H7 (cell line): Measurements from ENCODE around the gene AK8. TPM values are rescaled to one million over a fixed set of nuclear protein-coding genes. Genes with fewer than 3 reads are reported as not detected.

Experiments used
- DNase-seq: peaks from one replicate; pipeline ENCODE4 v3.0.0; 2012
- H3K27me3 ChIP-seq: 2 replicates; pipeline ENCODE4 v1.6.0; 2011; ENCODE audit warnings: mild to moderate bottlenecking, low read length; ENCODE audit not compliant: control insufficient read depth, insufficient read depth
- H3K36me3 ChIP-seq: replicated peaks from 2 replicates; pipeline ENCODE4 v1.5.1; 2011; ENCODE audit warnings: low read length; ENCODE audit not compliant: control insufficient read depth, insufficient read depth
- H3K4me3 ChIP-seq: 2 replicates; pipeline ENCODE4 v1.5.1; 2011; ENCODE audit warnings: low read depth, mild to moderate bottlenecking, control low read depth, low read length, moderate library complexity; ENCODE audit not compliant: insufficient read depth
- total RNA-seq: library from RNA; depleted of rRNA; stranded (reverse); fragments of >200 nt; shearing (Covaris generic); gene quantifications from 2 replicates; pipeline ENCODE4 v1.2.3, GENCODE V29; 2014

Gene AK8
- total RNA-seq, 1 experiment from 2014 or later = 0.24 TPM

DNA sequence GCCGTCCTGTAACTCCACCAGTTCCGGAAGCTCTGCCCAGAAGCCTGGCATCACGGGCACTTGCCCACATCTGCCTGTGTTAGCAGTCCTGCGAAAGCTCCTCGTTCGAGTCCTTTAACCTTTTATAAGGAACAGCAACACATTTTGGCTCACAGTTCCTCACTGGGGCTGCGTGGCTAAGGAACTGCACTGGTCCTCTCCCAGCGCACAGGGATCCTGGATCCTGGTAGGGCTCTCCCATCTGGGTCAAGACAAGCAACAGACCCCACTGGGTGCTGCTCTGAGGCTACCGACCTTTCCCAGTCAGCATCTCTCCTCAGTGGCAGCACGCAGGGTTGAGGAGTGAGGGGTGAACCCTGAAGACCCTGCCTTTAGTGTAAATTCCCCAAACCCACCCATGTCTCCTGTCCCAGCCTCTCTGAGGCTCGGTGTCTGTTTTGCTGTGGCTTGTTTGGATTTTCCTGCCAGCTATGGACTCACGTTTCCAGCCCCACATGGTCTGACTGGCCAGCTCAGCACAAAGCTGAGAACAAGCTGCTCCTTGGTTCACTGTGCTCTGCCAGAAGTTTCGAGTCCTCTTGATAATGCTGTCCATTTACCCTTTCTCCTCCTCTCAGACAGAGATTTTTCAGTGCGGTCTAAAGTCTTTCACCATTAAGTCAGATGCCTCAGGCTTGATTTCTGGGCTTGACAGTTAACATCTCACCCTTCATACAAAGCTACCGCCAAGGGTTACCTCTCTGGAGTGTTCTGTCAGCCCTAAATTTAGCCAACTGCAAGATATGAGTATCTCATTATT lies 80.0 kb downstream of the AK8 start:
- Histone ChIP-seq H3K36me3 (no peaks in the 10 kb centered on the region), H3K4me3 (no peak overlapping the region), H3K27me3 (peaks cover 24% of the 10 kb centered on the region)
- DNase-seq = no peak

DNA sequence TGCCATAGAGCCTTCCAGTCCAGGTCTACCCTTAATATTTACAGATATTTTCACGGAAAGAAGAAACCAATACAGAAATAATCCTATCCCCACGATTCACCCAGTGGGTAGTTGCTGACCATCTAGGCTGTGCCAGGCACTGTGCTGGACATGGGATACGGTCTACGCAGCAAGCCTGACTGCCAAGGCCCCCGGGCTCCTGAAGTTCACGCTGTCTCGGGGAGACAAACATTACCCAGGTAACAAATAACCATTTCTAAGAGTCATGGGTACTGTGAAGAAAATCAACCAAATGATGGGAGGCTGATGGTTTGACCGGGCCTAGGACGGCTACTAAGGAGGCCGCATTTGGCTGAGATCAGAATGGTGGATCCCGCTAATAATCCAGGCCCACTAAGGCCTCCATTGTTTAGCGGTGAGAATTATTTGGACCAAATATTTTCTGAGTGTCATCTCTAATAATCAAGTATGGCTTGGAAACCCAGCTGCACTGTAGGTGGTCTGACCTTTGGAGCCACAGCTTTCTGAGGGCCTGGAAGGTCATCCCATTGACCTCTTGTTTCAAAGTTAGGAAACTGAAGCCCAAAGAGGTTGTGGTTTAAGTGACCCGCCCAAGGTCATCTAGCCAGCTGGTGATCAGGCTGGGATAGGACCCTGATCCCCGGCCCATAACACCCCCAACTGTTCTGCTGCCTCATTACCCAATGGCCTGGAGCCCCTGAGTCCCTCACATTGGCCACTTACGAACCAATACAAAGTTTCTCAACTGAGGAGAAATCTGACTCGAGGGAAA lies 82.4 kb downstream of the AK8 start:
- H3K27me3 ChIP-seq = peaks cover 29% of the 10 kb centered on the region
- no peak overlapping the region for H3K4me3 ChIP-seq
- H3K36me3 ChIP-seq = no peaks in the 10 kb centered on the region
- DNase-seq = no peak

- H3K36me3 ChIP-seq = no peaks in the 10 kb centered on the region
- peaks cover 29% of the 10 kb centered on the region for H3K27me3 ChIP-seq
- H3K4me3 ChIP-seq = no peak overlapping the region
- no peak for DNase-seq
These were observed 83.2 kb downstream of the AK8 start for GRCh38 chr9:132794730-132795380.

DNA sequence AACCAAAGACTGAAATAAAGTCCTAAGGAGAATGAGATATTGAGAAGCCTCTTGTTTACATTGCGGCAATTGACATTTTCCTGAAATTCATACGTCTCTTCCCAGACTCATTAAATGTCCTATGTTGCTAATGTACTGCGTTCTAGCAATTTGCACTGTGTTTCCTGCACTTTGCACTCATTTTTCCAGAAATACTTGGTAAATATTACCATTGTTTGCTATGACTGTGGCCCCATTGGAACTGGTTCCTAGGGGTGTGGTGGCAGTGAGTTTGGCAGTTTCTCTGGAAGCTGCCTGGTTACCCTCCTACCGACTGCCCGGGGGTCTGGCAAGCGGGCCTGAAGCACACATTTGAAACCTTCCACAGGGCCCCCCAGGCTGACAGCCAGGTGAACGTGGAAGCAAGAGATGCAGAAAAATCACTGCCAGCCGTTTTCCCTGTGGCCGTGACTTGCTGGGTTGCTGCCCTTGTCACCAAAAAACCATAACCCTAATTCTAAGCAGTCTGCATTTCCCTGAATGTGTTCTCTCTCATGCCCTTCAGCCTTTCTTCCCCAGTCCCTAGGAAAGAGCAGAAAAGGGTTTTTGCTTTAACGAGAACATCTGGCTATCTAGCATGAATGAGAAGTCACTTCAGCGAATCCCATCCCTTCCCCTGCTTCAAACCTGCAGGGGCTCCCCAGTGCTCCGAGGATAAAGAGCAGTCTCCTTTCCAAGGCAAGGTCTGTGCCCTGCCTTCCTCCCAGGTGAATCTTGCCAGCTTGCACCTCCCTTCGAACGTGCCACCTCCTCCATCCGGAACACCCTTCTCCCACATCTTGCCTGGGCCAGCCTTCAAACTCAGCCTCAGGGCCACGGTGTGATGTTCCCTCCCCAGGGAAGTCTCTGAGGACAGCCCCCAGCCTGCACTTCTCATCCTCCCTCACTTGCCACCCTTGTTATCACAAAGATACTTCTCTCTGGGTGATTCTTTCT lies 84.2 kb downstream of the AK8 start:
- no peak for DNase-seq
- Histone ChIP-seq H3K4me3 (no peak overlapping the region), H3K27me3 (peaks cover 27% of the 10 kb centered on the region), H3K36me3 (no peaks in the 10 kb centered on the region)

- no peak for DNase-seq
These were observed 85.5 kb downstream of the AK8 start for GRCh38 chr9:132792547-132792946.

DNA sequence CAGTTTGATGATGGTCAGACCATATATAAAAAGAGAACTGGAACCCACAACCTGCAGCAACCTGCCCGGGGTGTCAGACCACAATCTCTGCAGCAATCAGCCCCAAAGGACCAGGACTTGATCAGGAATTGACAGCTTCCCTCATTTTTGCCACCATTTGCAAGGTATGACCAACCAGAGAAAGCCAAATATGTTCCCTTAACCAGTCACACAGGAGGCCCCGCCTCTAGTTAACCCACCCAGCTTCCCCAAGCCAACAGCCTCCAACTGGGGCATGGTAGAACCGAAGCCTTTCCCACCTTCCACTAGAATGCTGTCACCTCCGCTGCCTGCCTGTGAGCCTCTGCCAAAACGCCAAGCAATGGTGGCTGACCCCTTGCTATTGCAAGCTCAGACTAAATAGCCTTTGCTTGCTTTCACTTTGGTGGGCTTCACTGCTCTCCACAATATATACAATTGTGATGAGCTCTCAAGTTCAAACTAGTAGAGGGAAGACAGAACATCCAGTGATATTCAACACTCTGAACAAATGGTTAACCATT lies 86.3 kb downstream of the AK8 start:
- no peaks in the 10 kb centered on the region for H3K36me3 ChIP-seq
- peaks cover 18% of the 10 kb centered on the region for H3K27me3 ChIP-seq
- no peak overlapping the region for H3K4me3 ChIP-seq
- DNase-seq = no peak

More at GRCh38 chr9:132792547-132792946, 85.5 kb downstream of the AK8 start:
- no peak overlapping the region for H3K4me3 ChIP-seq
- H3K36me3 ChIP-seq = no peaks in the 10 kb centered on the region
- peaks cover 21% of the 10 kb centered on the region for H3K27me3 ChIP-seq

DNA sequence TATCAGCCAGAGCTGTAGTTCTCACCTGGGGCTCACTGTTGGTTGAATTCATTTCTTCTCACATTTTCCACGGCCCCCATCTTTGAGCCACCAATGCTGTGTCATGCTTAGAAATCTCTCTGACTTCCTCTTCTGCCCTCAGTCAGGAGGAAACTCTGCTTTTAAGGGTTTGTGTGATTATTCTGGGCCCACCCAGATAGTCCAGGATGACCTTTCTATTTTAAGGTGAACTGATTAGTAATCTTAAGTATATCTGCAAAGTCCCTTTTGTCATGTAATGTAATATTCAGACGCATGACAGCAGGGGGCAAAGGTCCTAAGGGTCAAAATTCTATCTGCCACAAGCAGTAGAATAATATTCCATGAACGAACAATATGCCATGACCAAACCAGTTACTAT lies 88.4 kb downstream of the AK8 start:
- H3K36me3 ChIP-seq = no peaks in the 10 kb centered on the region
- no peak for DNase-seq
- peaks cover 16% of the 10 kb centered on the region for H3K27me3 ChIP-seq
- no peak overlapping the region for H3K4me3 ChIP-seq

- Histone ChIP-seq H3K27me3 (peaks cover 5% of the 10 kb centered on the region), H3K36me3 (no peaks in the 10 kb centered on the region), H3K4me3 (no peak overlapping the region)
- no peak for DNase-seq
These were observed 89.7 kb downstream of the AK8 start for GRCh38 chr9:132788378-132788777.

DNA sequence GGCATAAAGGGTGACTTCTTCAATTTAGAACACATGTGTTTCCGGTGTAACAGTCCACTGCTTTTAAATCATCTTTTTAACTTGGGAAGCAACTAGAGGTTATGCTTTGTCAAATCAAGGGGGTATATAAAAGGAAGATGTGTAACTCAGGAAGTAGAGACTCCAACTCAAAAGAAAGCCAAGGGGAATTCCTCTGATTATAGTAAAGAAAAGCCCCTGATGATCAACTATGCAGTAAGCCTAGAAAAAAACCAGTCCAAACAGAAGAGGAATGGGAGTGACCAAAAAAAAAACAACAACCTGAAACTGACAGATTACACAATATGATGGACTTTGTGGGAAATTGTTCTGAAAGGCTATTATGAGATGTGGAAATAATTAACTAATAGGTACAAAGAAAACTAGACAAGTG lies 90.3 kb downstream of the AK8 start:
- H3K4me3 ChIP-seq = no peak overlapping the region
- DNase-seq = no peak
- H3K27me3 ChIP-seq = peaks cover 2% of the 10 kb centered on the region; the same call in 1 of the 2 replicates
- H3K36me3 ChIP-seq = no peaks in the 10 kb centered on the region

- Histone ChIP-seq H3K4me3 (no peak overlapping the region), H3K36me3 (no peaks in the 10 kb centered on the region), H3K27me3 (no peaks in the 10 kb centered on the region)
- DNase-seq = no peak
These were observed 93.7 kb downstream of the AK8 start for GRCh38 chr9:132784286-132784830.

DNA sequence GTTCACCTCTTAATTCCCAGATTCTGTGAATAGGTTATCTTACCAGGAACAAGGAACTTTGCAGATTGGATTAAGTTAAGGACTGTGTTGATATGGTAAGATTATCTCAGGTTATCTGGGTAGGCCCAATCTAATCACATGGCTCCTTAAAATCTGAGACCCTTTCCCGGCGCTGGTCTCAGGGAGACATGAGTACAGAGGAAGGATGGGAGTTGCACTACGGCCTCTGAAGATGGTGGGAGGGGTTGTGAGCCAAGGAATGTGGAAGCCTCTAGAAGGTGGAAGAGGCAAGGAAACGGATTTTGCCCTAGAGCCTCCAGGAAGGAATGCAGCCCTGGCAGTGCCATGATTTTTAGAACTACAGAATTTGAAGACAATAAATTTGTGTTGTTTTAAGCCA lies 95.1 kb downstream of the AK8 start:
- Histone ChIP-seq H3K4me3 (no peak overlapping the region), H3K36me3 (no peaks in the 10 kb centered on the region), H3K27me3 (no peaks in the 10 kb centered on the region)
- DNase-seq = no peak

DNA sequence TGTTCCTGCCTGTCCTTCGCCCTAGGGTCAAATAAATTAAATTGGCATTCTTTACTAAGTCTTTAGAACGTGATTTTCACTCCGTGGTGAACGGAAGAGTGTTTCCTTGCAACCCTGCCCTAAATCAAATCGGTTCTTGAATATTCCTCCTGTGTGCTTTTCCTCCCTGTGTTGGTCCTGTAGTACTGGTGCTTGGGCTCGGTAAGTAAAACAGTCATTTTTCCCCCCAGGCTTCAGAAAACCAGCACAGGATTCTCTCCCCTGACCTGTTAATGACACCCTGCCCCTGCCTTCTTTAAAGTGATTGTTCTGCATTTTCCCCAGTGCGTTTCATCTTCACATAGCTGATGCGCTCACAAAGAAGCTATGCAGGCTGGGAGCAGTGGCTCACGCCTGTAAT lies 96.0 kb downstream of the AK8 start:
- no peak overlapping the region for H3K4me3 ChIP-seq
- DNase-seq = no peak

DNA sequence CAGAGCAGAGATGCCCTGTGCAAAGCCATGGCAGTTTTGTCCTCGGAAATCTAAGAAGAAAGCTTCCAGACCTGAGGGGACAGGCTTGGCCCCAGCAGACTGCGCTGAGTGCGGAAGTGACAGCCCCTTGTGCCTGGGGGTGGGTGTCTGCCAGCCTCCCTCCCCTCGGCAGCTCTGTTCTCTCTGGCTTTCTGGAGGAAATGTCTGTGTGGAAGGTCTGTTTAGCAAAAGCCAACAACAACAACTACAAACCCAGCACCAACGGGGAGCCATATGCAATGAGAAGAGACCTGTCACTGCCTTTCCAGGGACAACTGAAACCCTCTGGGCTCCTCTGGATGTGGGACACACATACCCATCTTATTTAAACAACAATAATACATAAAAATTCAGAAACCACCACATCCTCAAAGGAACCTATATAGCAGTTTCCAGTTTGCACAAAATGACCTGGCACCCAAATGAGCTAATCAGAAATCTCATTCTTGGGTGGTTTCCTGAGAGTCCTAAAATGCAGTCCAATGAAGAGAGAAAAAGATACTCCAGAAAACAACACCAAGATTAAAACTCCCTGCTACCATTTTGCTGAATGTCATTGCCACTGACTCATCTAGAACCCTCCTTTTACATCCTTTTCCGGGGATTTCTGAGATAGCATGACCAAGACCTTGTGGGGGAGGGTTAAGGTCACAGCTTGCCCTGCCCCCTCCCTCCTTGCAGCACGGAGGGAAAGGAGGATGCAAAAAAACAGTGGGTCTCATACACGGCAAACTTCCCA lies 97.7 kb downstream of the AK8 start:
- no peaks in the 10 kb centered on the region for H3K36me3 ChIP-seq
- no peak overlapping the region for H3K4me3 ChIP-seq
- no peaks in the 10 kb centered on the region for H3K27me3 ChIP-seq
- DNase-seq = no peak

More for the DNA sequence above, 96.0 kb downstream of the AK8 start:
- Histone ChIP-seq H3K27me3 (no peaks in the 10 kb centered on the region), H3K36me3 (no peaks in the 10 kb centered on the region)
